Cardiac septum (tissue), 1 donor: ENCODE results near the gene HABP2. TPM values are rescaled to one million over a fixed set of nuclear protein-coding genes. Genes with fewer than 3 reads are reported as not detected.

Source experiments
- DNase-seq: peaks from one replicate; pipeline ENCODE4 v3.0.0-alpha.2; 2020; ENCODE audit warnings: low spot score
- intact Hi-C: fragments of 100-400 bp; cut with DNase I; formaldehyde crosslinking; loops from one replicate; pipeline ENCODE4 v1.14.0; 2022
- total RNA-seq: library from RNA; stranded (reverse); fragmentation: NEBNext Ultra II Directional; extraction: Animal tissue kit (Norgen Biotek cat#: 25700); gene quantifications from one replicate; pipeline ENCODE4 v1.2.1, GENCODE V29; 2021
- donor health status: DM: no; HTN: no; CAD: no.

The HABP2 gene
- total RNA-seq, 1 donor from 2014 or later: not detected

GRCh38 chr10:113585949-113586348 lies 33.1 kb downstream of the HABP2 start:
- intact Hi-C loops: no loop called here
- DNase-seq: no peak

- intact Hi-C loops: no loop called here
- no peak for DNase-seq
These were observed 36.4 kb downstream of the HABP2 start for GRCh38 chr10:113589201-113589770.

GRCh38 chr10:113590581-113590980 lies 37.7 kb downstream of the HABP2 start:
- DNase-seq: no peak
- intact Hi-C loops: no loop called here

- DNase-seq: no peak
- intact Hi-C loops: no loop called here
These were observed 39.5 kb downstream of the HABP2 start for GRCh38 chr10:113592380-113592779.

- DNase-seq: no peak
- intact Hi-C loops: no loop called here
These were observed 41.8 kb downstream of the HABP2 start for GRCh38 chr10:113594652-113595051.

- intact Hi-C loops: no loop called here
- no peak for DNase-seq
These were observed 47.7 kb downstream of the HABP2 start for GRCh38 chr10:113600569-113600968.

GRCh38 chr10:113603057-113603777 lies 50.4 kb downstream of the HABP2 start:
- intact Hi-C loops: no loop called here

GRCh38 chr10:113604572-113604971 lies 51.7 kb downstream of the HABP2 start:
- intact Hi-C loops: no loop called here
- DNase-seq: no peak

More at GRCh38 chr10:113603057-113603777, 50.4 kb downstream of the HABP2 start:
- no peak for DNase-seq

GRCh38 chr10:113605268-113605978 lies 52.6 kb downstream of the HABP2 start:
- intact Hi-C loops: no loop called here
- no peak for DNase-seq

GRCh38 chr10:113609704-113610108 lies 56.9 kb downstream of the HABP2 start:
- intact Hi-C loops: no loop called here
- DNase-seq: no peak

GRCh38 chr10:113610631-113611601 lies 58.1 kb downstream of the HABP2 start:
- no peak for DNase-seq
- intact Hi-C loops: no loop called here

GRCh38 chr10:113612154-113612553 lies 59.3 kb downstream of the HABP2 start:
- intact Hi-C loops: no loop called here

GRCh38 chr10:113613427-113613826 lies 60.6 kb downstream of the HABP2 start:
- DNase-seq: peak; percentile 33
- intact Hi-C loops: no loop called here

More at GRCh38 chr10:113612154-113612553, 59.3 kb downstream of the HABP2 start:
- no peak for DNase-seq

GRCh38 chr10:113613977-113614690 lies 61.3 kb downstream of the HABP2 start:
- intact Hi-C loops: no loop called here
- DNase-seq: peak; percentile 63

GRCh38 chr10:113616244-113617074 lies 63.6 kb downstream of the HABP2 start:
- peak; percentile 15 for DNase-seq
- intact Hi-C loops: no loop called here

- intact Hi-C loops: no loop called here
- DNase-seq: peak; percentile 12
These were observed 64.2 kb downstream of the HABP2 start for GRCh38 chr10:113617086-113617485.

- intact Hi-C loops: no loop called here
- DNase-seq: no peak
These were observed 65.5 kb downstream of the HABP2 start for GRCh38 chr10:113618338-113618737.

- intact Hi-C loops: no loop called here
- no peak for DNase-seq
These were observed 66.5 kb downstream of the HABP2 start for GRCh38 chr10:113619401-113619800.
